NCI-H510A treated with DMSO at 0.1 percent for 48 hours (cell line): ENCODE data around the gene YWHAH.

Source experiments
- DNase-seq: peaks from one replicate; lab custom pipeline; 2025; lab: John Stamatoyannopoulos, UW

Gene YWHAH

GRCh38 chr22:31943978-31944699 lies at the start of gene YWHAH:
Gene YWHAH (plus strand): TSS chr22:31944535. CDS start chr22:31944734, 199 bp downstream.
- DNase-seq: peak; percentile 76

GRCh38 chr22:31895411-31896123 lies 48.8 kb upstream of the YWHAH start:
- DNase-seq: no peak

- no peak for DNase-seq
Measured at GRCh38 chr22:31896472-31896871, 47.9 kb upstream of the YWHAH start.

- no peak for DNase-seq
Measured at GRCh38 chr22:31897842-31898805, 46.2 kb upstream of the YWHAH start.

GRCh38 chr22:31898926-31899325 lies 45.4 kb upstream of the YWHAH start:
- no peak for DNase-seq

GRCh38 chr22:31899669-31900068 lies 44.7 kb upstream of the YWHAH start:
- no peak for DNase-seq

- DNase-seq: no peak
Measured at GRCh38 chr22:31901388-31902137, 42.8 kb upstream of the YWHAH start.

- no peak for DNase-seq
Measured at GRCh38 chr22:31904651-31905050, 39.7 kb upstream of the YWHAH start.

- DNase-seq: no peak
Measured at GRCh38 chr22:31905356-31905755, 39.0 kb upstream of the YWHAH start.

- DNase-seq: no peak
Measured at GRCh38 chr22:31906086-31906485, 38.2 kb upstream of the YWHAH start.

- no peak for DNase-seq
Measured at GRCh38 chr22:31906569-31906968, 37.8 kb upstream of the YWHAH start.

- no peak for DNase-seq
Measured at GRCh38 chr22:31909977-31910376, 34.4 kb upstream of the YWHAH start.

- no peak for DNase-seq
Measured at GRCh38 chr22:31911565-31912406, 32.5 kb upstream of the YWHAH start.

GRCh38 chr22:31912407-31912743 lies 32.0 kb upstream of the YWHAH start:
- DNase-seq: no peak

GRCh38 chr22:31915586-31915985 lies 28.7 kb upstream of the YWHAH start:
- no peak for DNase-seq

- no peak for DNase-seq
Measured at GRCh38 chr22:31917227-31917921, 27.0 kb upstream of the YWHAH start.

GRCh38 chr22:31919730-31920129 lies 24.6 kb upstream of the YWHAH start:
- DNase-seq: no peak

GRCh38 chr22:31920306-31920705 lies 24.0 kb upstream of the YWHAH start:
- DNase-seq: no peak

- DNase-seq: no peak
Measured at GRCh38 chr22:31921106-31921505, 23.2 kb upstream of the YWHAH start.

- no peak for DNase-seq
Measured at GRCh38 chr22:31922534-31922933, 21.8 kb upstream of the YWHAH start.
